GM19035 (cell line): ENCODE results near the gene KDM5B.
"Not testable (repeated sequence)": the region's sequence is repeated elsewhere in the genome, so short reads cannot be mapped to it uniquely, and the experiment has no call there.

Source experiments
- ATAC-seq: cut with Tn5 transposase; IDR thresholded peaks from one replicate; pipeline ENCODE4 v1.9.1; 2021; ENCODE audit not compliant: unreplicated experiment

Gene KDM5B

DNA sequence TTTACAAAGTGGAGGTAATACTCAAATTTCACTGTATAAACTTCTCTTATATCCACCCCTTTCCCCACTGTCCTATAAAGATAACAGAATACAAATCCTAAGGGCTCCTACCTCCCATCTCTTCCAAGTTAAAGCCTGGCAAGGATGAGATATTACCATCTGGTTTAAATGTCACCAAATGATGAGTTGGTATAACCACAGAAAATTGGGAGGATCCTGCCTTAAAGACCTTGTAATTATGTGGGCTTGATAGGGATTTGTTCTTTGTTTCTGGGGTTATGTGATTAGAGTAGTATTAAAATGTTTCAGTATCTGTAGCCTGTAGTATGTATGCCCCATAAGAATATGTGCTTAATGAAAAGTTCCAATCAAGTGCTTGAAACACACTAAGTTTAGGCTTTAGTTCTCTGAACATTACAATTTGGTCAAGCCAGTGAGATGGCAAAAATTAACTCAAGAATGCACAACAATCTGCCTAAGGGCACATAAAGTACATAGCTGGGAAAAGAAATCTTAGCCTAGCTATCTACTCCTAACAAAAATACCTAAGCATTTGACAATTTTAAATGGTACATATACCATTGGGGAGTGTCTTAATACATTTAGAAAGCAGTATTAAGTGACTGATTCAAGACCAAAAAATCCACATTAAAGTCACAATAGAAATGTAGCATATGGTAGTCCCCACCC, 14.0 kb downstream of the KDM5B start:
- no peak for ATAC-seq

DNA sequence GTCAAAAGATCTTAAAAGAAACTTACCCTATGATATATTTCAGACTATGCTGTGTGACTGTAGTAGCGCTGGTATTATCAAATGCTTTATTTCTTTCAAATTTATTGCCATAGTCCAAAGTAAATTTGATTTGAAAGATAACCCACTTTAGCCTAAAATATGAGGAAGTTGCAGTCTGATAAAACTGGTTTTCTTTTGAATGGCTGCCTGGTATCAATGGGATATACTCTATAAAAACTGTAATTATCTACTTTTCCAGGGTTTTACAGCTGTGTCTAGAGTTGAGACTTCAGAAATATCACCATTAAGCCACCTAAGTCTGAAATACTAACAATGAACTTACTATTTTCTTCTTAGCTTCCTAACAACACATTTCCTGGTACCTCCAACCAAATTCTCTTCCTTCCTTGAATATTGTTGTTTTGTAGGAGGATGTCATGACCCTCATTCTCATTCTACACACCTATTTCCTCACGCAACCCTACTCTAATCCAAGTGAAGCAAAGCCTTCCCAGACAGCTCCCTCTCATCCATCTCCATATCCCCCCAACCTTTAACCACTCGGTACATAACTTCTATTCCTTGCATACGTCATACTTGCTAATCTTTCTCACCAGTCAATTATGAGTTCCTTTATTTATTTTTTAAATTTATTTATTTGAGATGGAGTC, 17.0 kb downstream of the KDM5B start:
- no peak for ATAC-seq

DNA sequence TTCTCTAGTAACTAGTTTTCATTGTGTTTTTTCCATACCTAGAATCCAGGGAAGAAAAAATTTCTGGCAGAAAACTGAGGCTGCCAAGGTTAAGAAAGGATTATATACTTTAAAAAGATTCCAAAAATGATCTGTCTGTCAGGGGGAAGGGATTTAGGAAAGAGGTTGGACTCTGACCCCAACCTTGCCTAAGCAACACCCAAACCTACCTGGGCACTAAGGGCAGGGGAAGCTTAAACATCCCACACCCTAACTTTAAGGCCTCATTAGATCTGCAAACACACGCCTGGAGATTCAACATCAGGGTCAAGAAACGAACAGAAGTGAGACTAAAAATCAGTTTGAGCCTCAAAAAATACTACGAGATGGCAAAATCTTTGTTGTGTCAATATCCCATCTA, 19.4 kb downstream of the KDM5B start:
- no peak for ATAC-seq

DNA sequence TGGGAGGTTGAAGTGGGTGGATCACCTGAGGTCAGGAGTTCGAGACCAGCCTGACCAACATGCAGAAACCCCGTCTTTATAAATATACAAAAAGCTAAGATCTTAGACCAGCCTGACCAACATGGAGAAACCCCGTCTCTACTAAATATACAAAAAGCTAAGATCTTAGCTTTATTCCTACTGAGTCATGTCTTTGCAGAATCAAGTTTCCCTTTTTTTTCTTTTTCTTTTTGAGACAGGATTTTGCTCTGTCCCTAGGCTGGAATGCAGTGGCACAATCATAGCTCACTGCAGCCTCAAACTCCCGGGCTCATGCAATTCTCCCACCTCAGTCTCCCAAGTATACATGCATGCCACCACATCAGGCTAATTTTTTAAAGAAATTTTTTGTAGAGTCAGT, 21.4 kb downstream of the KDM5B start:
- ATAC-seq, result no peak

DNA sequence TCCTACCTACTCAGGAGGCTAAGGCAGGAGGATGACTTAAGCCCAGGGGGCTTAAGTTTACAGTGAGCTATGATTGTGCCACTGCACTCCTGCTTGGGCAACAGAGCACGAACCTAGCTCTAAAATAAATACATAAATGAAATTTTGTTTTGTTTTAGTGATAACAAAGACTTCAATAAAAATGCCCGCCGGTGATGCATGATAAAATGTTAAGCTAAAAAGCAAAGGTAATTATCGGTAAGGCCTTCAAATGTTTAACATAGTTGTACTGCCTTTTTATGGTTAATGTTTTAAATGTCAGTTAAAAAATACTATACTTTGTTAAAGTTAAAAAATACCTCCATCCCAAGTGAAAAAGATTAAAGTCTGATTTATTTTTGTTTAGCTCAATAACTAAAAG, 27.0 kb downstream of the KDM5B start:
- no peak for ATAC-seq

DNA sequence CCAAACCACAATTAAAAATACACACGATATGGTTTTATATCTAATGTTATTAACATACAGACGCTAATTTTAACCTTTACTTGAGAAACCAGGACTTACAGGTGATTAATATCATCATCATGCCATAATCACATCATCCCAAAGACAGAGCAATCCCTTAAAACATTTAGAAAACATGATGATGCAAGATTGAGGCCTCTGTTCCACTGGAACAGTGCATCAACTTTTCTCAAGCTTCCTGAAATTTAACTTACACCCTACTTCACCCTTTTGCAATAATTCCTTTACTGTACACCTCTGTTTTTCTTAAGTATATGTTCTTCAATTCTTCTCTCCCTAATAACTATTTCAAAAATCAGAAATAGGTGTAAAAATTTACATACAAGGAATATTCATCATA, 38.1 kb downstream of the KDM5B start:
- no peak for ATAC-seq

DNA sequence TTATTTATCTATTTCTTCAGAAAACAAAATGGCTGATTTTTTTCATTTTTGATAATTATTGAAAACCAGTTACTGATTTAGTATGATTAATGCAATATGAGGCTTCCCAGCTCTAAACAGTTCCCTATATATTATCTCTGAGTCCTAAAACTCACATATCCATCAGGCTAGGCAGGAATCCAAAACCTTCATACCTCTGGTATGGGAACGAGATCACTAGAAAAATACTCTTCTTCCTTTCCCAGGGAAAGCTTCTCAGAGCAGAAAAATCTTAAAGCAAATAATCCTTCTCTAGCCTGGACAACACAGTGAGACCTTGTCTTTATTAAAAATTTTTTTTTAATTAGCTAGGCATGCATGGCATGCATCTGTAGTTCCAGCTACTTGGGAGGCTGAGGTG, 42.5 kb downstream of the KDM5B start:
- ATAC-seq, result no peak

DNA sequence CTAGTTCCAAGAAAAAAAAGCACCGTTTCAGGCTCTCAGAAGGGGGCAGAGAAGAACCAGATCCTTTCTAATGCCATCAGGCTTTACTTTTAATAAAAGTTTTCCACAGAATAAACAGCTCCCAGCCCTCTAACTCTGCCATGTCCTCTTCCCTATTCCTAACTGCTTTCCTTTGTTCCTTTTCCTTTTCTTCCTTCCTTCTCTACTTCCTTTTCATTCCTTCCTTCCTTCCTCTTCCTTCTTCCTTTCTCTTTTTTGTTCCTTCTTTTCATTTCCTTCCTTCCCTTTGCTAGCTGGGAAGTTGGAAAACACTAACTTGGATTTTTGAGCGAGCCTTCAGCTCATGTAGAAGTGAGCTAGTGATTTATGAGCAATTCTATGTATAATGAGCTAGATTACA, 46.2 kb downstream of the KDM5B start:
- ATAC-seq, result no peak

DNA sequence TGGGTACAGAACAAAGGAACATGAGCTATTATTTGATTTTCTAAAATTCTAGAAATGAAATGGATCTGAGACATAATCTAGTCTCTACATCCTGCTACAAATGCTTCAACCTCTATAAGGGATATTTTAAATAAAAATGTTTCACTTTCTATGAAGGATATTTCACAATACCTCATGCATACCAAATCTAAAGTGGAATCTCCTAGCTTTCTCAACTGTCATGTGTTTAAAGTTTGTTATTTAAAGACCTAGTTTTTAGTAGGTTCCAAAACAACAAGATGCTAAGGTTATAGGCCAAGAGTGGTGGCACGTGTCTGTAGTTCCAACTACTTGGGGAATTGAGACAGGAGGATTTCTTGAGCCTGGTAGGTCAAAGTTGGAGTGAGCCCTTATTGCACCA, 47.6 kb downstream of the KDM5B start:
- no peak for ATAC-seq

DNA sequence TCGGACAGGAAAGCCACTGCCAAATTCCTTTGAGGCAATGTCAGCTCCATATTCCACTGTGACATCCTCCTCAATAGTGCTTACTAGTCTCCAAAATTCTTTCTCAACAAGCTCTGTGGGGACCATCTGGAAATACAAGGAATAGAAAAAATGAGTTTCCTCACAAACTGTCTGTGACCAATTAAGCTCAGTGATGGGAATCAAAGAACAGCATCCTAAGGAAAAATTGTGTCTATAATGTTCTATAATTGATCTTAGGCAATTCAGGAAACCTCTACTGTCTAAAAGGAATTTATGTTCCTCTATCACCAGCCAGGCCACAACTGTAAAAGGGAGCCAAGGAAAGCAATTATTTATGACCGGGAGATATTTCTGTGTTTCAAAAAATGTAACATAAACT, 51.8 kb downstream of the KDM5B start:
- ATAC-seq, result no peak

DNA sequence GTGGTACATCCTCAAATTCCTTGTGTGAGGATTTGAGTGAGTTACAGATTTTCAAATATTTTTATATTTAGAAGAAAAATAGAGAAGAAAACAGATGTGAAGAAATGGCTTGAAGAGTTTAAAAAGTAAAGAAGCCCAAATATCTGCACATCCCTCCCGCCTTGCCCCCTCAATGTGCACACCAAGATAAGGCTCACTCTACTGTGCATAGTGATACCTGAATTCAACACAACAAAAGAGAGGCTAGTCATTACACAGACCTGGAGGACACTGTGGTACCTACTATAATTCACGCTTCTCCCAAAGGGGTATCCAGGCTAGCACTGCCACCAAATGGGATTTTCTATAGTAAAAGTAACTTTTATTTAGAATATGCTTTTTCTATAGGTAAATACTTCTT, 53.9 kb downstream of the KDM5B start:
- no peak for ATAC-seq

DNA sequence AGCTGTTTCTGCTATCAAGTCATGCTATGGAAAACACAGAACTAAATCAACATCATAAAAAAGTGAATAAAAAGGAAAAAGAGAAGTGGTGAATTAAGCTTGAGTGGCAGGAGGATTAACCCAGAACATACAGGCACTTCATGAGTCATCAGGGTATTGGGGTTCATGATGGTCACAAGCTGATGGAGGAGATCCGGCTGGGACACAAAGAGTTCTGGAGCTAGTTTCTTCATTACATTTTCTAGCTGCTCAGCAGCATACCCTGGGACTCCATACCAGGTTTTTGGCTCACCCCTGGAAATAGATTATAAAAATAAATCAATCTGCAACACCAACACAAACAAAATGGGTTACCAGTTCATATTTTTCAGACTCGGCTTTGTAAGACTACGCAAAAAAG, 55.4 kb downstream of the KDM5B start:
- ATAC-seq, result no peak

DNA sequence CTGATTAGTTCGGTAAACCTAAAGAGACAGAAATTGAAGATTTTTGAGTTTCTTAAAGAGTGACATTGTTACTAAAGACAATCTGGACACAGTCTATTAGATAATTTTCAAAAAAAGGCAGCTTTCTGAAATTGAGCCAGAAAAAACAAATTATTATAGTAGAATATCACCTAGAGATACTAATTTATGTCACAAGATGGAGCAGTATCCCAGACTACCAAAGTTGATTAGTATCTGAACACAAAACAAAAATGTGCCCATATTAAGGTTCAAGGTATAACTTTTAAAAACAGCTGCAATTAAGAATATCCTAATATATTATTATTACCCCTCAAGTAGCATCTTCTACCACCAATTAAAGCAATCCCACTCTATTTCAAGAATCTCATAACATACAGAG, 57.5 kb downstream of the KDM5B start:
- ATAC-seq, result no peak

DNA sequence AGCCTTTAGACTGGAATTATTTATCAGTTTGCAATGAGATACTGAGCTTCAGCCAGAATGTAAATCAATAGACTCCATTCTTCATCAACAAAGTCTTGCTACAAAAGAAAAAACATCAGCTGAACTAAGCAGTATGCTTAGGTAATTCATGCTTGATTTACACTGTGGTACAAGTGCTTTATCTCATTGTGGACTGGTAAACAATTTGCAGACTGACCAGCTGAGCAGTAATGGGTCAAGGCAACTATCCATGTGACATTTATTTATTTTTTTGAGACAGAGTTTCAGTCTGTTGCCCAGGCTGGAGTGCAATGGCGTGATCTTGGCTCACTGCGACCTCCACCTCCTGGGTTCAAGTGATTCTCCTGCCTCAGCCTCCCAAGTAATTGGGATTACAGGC, 58.2 kb downstream of the KDM5B start:
- no peak for ATAC-seq

DNA sequence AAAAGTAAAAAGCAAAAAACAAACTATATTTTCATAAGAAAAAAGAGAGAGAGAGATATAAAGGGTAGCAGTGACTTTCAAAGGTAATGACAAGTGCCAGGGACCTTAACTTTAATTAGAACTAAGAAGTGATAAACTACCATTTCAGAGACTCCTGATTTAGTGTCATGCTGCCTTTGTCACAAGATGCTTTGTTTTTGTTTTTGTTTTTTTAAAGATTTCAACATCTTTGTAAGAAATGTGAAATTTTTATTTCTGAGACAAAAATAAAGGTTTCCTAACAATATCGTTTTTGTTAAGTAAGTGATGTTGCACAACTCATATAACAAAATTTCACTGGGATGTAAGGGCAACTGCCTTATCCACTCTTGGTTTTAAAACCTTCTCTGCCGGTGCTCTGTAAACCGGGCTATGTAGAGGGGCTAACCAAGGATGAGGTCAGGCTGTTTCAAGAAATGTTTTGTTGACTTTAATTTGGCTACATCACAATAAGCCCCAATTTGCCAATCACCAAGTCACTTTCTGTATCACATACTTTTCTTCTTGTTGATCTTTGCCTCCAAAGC, 62.8 kb downstream of the KDM5B start:
- no peak for ATAC-seq

DNA sequence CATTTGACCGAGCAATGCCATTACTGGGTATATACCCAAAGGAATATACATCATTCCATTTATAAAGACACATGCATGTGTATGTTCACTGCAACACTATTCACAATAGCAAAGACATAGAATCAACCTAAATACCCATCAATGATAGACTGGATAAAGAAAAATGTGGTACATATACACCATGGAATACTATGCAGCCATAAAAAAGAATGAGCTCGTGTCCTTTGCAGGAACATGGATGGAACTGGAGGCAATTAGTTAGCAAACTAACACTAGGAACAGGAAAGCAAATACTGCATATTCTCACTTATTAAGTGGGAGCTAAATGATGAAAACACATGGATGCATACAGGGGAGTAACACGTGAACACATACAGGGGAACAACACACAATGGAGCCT, 63.5 kb downstream of the KDM5B start:
- ATAC-seq, result not testable (repeated sequence)

DNA sequence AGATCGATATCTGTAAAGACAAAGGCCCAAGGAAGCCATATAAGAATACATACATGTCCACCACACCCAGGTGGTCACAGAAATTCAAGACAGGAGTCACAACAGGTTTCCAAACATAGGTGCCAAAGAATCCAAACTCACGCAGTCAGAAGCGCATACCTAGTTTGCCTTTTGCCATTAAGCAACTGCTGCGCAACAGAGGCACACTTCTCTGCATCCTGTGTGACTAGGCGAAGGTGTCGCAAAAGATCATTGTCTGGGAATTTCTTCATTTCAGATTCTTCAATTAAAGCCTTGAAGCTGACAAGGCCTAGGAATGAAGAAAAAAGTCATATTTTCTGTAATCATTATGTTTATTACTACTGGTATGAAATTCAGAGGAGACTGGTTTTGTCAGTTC, 65.7 kb downstream of the KDM5B start:
- ATAC-seq, result no peak

DNA sequence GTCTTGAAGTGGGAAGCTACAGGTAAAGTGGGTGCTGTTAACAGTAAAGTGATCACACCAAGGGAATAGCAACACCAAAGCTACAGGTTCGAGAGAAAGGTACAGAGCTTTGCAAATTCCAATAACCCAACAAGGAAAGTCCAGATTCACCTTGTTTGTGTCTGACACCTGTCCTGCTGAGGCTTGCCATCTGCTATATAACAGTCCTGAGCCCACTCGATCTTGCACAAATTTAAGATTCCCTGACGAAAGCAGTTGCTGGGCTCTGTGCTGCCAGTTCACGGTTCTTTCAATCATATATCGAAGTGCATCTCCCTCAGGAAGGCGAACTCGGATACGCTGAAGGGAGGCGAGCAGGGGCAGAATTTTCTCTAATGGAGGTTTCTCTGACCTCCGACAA, 75.0 kb downstream of the KDM5B start:
- no peak for ATAC-seq

DNA sequence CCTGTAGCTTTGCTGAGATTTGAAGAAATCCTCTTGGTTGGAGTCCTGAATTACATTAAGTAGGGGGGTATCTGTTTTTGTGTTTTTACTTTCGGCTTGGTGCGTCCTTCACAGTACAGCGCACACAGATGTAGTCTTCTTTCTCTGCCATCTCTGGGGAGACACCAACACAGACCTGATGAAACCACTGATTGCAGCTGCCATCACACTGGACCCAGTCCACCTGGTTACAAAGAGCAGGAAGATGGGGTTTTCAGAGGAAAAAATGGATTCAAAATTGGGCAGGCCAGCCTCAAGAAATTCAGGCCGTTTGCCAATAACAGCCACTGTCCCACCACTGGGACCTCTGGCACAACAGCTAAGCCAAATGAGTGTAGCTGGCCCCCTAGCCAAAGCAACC, 79.3 kb downstream of the KDM5B start:
- no peak for ATAC-seq

DNA sequence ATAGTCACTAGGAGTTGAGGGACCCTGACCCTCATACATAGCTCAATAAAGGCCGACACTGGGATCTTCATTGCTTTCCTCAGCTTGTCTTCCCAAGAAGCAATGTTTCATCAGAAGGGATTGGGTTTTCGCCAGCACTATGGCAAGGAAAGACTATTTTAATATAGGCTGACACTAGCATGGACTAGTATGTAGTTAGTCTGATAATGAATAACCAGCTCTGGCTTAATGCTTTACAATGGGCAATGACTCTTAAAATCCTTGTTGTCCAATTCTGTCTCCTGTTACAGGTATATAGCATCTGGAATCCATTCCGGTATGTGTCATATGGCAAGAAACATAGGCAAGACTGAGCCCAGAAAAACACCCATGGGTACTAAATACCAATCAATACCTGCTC, 82.7 kb downstream of the KDM5B start:
- no peak for ATAC-seq

DNA sequence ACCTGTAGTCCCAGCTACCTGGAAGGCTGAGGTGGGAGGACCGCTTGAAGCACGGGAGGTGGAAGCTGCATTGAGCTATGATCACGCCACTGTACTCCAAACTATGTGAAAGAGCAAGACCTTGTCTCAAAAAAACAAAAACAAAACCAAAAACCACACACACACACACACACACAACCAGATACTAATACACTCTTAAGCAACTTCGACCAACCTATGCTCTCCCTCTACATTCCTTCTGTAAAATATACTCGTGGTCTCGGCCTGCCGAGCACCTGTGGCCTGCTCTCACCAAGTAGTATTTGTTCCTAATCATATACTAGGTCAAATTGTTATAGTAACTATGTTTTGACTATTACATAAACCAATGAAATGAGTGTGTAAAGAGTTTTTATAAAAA, 84.5 kb downstream of the KDM5B start:
- ATAC-seq, result no peak

DNA sequence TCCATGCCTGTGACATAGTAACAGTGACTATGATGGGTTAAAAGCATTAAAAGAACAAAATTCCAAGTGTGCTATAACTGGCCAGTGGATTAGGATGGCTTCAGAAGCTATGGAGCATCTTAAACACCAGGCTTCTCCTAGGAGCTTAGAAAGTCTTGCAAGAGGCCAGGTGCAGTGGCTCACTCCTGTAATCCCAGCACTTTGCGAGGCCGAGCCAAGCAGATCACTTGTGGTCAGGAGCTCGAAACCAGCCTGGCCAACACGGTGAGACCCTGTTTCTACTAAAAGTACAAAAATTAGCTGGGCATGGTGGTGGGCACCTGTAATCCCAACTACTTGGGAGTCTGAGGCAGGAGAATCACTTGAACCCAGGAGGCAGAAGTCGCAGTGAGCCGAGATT, 85.2 kb downstream of the KDM5B start:
- not testable (repeated sequence) for ATAC-seq

DNA sequence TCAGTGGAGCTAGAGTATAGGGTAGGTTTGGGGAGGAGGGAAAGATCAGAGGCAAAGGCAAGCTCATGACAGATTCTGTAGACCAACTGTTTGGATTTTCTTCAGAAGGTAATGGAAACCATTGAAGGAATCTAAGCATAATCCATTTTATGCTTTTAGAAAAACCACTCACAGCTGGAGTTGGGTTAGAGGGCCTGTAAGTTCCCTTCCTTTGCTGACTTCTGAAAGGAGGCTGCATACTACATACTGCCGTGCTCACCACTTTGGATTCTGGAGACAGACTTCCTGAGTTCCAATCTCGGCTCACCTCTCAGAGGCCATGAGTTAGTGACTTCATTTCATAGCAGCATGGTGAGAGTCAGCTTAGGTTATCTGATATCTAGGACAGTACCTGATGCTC, 91.6 kb downstream of the KDM5B start:
- no peak for ATAC-seq
